Measurements from ENCODE around the gene NOTO. TPM values are rescaled to one million over a fixed set of nuclear protein-coding genes. Genes with fewer than 3 reads are reported as not detected.

The NOTO gene
- total and polyA plus RNA-seq, 2 of the 8 experiments (the other 6 are each of a cell fraction or from before 2014, with no cell fraction given): 0.33 to 0.54 TPM

- Histone ChIP-seq H2BK5ac (ENCODE audit: low read depth, low read length) (no peak overlapping the region), H3K27me3 (replicated peaks in 1 of 4; ENCODE audit: control insufficient read depth in 3 of 4, extremely low read depth in 1 of 4, insufficient read depth in 3 of 4, low read length in 3 of 4) (no peaks in the 10 kb centered on the region), H3K36me3 (ENCODE audit: control insufficient read depth in 2 of 4, insufficient read depth in 4 of 4, low read length in 3 of 4) (peaks cover 3 to 24% (median 8%) of the 10 kb centered on the region in 4 experiments; a peak in 5 of 8 replicates), H3K18ac (ENCODE audit: extremely low read depth, low read length) (no peak overlapping the region), H4K5ac (ENCODE audit: insufficient read length, low read depth, low read length) (no peak overlapping the region), H3K23me2 (ENCODE audit: low read depth, low read length) (no peaks in the 10 kb centered on the region; the same call in 1 of the 2 replicates), H2BK15ac (ENCODE audit: low read length) (no peak overlapping the region), H3K79me2 (ENCODE audit: control insufficient read depth in 1 of 2, insufficient read depth in 2 of 2, low read length in 2 of 2) (no peaks in the 10 kb centered on the region), H3K23ac (ENCODE audit: insufficient read length) (no peak overlapping the region), H4K20me1 (replicated peaks in 1 of 2; ENCODE audit: control insufficient read depth in 1 of 2, insufficient read depth in 2 of 2, low read length in 2 of 2) (peaks cover 15 to 22% of the 10 kb centered on the region in 2 experiments), H3K14ac (ENCODE audit: insufficient read length) (no peak overlapping the region), H2BK120ac (replicated peaks; ENCODE audit: low read depth, low read length) (no peak overlapping the region), H3K4me1 (replicated peaks in 1 of 4; ENCODE audit: control insufficient read depth in 3 of 4, insufficient read depth in 4 of 4, low read length in 3 of 4) (peaks cover 0 to 12% (median 4%) of the 10 kb centered on the region in 4 experiments; a peak in 3 of 7 replicates), H4K8ac (ENCODE audit: extremely low read depth, insufficient read depth, low read length) (no peak overlapping the region), H3K27ac (ENCODE audit: low read depth, low read length) (no peak overlapping the region), H3K4ac (replicated peaks; ENCODE audit: insufficient read length, low read depth, low read length) (no peak overlapping the region), H2BK20ac (ENCODE audit: low read length) (no peak overlapping the region), H2AFZ (ENCODE audit: low read length) (no peak overlapping the region), H3K4me2 (ENCODE audit: insufficient read depth in 1 of 2, low read depth in 2 of 2, low read length in 2 of 2) (no peak overlapping the region), H2AK5ac (ENCODE audit: low read depth, low read length) (no peak overlapping the region), H4K91ac (replicated peaks; ENCODE audit: insufficient read length, low read length) (no peak overlapping the region), H3K4me3 (ENCODE audit: extremely low read depth in 1 of 4, insufficient read depth in 2 of 4, low read depth in 3 of 4, low read length in 4 of 4) (no peak overlapping the region), H3K9ac (replicated peaks in 1 of 4; ENCODE audit: extremely low read depth in 1 of 4, low read depth in 3 of 4, low read length in 3 of 4) (no peak overlapping the region), H2BK12ac (ENCODE audit: low read depth, low read length) (no peak overlapping the region), H3K56ac (replicated peaks; ENCODE audit: insufficient read length, low read depth, low read length) (no peak overlapping the region), H3K9me3 (ENCODE audit: insufficient read depth in 2 of 2, low read depth in 1 of 2, low read length in 1 of 2) (no peaks in the 10 kb centered on the region), H3K79me1 (ENCODE audit: low read depth, low read length) (no peaks in the 10 kb centered on the region)
- 92% methylated on average over 8 of the region's 8 CpGs; no CpG with 5 or more reads in 1 of the 2 experiments for WGBS, 2 experiments (ENCODE audit: extremely low coverage in 1 of 2, insufficient coverage in 1 of 2, insufficient read length in 1 of 2, insufficient replicate concordance in 2 of 2, low coverage in 1 of 2, low lambda C conversion rate in 2 of 2, missing lambda C conversion rate in 1 of 2)
- POLR2A ChIA-PET (ENCODE audit: partially characterized antibody): interaction anchor here (0.9 to 5.1 kb wide), 5 partner anchors 8 to 25 kb away, joined by 3 to 53 read pairs (median 3); partner anchors contain the start of genes CCT7, FBXO41 and PRADC1
- TF ChIP-seq RXRA (IDR thresholded peaks at IDR 0.05; ENCODE audit: insufficient read depth, low read depth, low read length) (no peak), CTCF (IDR thresholded peaks at IDR 0.05; ENCODE audit: control extremely low read depth in 1 of 3, insufficient read depth in 1 of 3, low read depth in 1 of 3, low read length in 3 of 3) (no peak), ATF2 (IDR thresholded peaks at IDR 0.05; ENCODE audit: low read length) (no peak), CHD1 (IDR thresholded peaks at IDR 0.05; ENCODE audit: low read depth, low read length) (no peak), SP2 (IDR thresholded peaks at IDR 0.05; ENCODE audit: low read length) (no peak), SAP30 (IDR thresholded peaks at IDR 0.05; ENCODE audit: insufficient read depth, insufficient replicate concordance, low read length) (no peak), MAFK (IDR thresholded peaks at IDR 0.05; ENCODE audit: low read depth, low read length) (no peak), KDM1A (IDR thresholded peaks at IDR 0.05; ENCODE audit: borderline replicate concordance, low read length) (no peak), CBX8 (IDR thresholded peaks at IDR 0.05; ENCODE audit: borderline replicate concordance, low read depth, low read length) (no peak)
- CTCF ChIA-PET (ENCODE audit: partially characterized antibody): interaction anchor here (0.6 to 7.0 kb wide), 13 partner anchors 9 to 1320 kb away, joined by 3 to 51 read pairs (median 4); partner anchors contain the start of genes CCT7, EGR4, PRADC1 and SMYD5
- no peak for DNase-seq (ENCODE audit: low read depth in 1 of 2, low spot score in 2 of 2)
- FAIRE-seq: no peak
These were observed 56.9 kb downstream of the NOTO start for GRCh38 chr2:73259276-73259675.

Data from H1 (cell line).